DMS 273 treated with DMSO at 0.1 percent for 48 hours (cell line): Measurements from ENCODE around the gene PRR13.
A peak's percentile ranks its signal among the peaks of the same experiment; 100 is the strongest.
"Not testable (repeated sequence)": the region's sequence is repeated elsewhere in the genome, so short reads cannot be mapped to it uniquely, and the experiment has no call there.

Experiments
- DNase-seq: peaks from one replicate; lab custom pipeline; 2025; lab: John Stamatoyannopoulos, UW

Gene PRR13

GRCh38 chr12:53439582-53439981 lies 2.0 kb upstream of the PRR13 start:
- not testable (repeated sequence) for DNase-seq

DNA sequence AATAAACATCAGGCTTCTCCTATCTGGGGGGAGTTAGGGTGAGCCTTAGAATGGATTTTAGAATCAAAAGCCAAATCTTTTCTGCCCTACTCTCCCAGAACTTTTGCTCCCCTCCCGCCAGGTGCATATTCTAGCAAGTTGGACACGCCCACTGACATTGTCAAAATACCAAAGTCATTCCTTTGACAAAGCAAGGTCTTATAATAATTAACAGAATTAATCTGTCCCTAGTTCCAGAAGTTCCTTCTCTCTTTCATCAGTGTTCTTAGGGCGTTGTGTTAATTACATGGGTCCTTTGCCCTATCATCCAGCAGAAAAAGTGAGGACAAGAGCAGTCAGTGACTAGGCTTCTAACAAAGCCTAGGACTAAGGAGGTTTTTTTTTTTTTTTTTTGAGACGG lies 2.4 kb downstream of the PRR13 start:
- no peak for DNase-seq

DNA sequence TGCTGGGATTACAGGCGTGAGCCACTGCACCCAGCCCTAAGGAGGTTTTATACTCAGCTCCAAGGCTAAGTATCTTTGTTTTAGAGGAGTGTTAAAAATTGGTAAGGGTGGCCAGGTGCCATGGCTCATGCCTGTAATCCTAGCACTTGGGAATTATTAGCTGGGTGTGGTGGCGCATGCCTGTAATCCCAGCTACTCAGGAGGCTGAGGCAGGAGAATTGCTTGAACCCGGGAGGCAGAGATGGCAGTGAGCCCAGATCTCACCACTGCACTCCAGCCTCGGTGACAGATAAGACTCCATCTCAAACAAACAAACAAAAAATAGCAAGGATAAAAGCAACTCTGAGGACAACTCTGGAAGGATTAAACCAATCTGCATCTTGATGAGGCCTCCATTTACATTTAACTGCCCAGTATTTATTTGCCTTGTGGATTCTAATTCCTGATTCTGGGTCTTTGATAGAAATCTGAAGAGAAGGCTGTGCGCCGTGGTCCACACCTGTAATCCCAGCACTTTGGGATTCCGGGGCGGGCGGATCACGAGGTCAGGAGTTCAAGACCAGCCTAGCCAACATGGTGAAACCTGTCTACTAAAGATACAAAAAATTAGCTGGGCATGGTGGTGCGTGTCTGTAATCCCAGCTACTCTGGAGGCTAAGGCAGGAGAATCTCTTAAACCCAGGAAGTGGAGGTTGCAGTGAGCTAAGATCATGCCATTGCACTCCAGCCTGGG lies 3.2 kb downstream of the PRR13 start:
- not testable (repeated sequence) for DNase-seq

GRCh38 chr12:53450936-53451335 lies 9.4 kb downstream of the PRR13 start:
- DNase-seq = no peak

- DNase-seq = peak; percentile 95
Measured at GRCh38 chr12:53451661-53452158, 10.2 kb downstream of the PRR13 start, which contains the start of gene PCBP2. PCBP2 (plus strand) TSS chr12:53452102; CDS start chr12:53454801, 2,699 bp downstream.

- DNase-seq = no peak
Measured at GRCh38 chr12:53452159-53453077, 10.9 kb downstream of the PRR13 start.

- no peak for DNase-seq
Measured at GRCh38 chr12:53453953-53454640, 12.6 kb downstream of the PRR13 start.

DNA sequence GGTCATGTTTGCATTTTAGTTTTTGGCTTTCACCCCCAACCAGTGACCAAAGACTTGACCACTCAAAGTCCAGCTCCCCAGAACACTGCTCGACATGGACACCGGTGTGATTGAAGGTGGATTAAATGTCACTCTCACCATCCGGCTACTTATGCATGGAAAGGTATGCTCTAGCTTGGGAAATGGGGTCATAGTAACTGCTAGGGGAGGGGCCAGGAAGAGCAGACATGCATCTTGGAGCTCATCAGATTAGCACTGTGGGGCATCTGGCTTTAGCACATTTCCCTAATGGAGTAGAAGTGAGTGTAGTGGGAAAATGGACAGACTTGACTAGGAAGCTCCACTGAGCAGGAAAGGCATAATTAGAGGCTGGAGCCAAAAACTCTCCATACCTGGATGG lies 13.2 kb downstream of the PRR13 start:
- no peak for DNase-seq

GRCh38 chr12:53456654-53457366 lies 15.3 kb downstream of the PRR13 start:
- no peak for DNase-seq

DNA sequence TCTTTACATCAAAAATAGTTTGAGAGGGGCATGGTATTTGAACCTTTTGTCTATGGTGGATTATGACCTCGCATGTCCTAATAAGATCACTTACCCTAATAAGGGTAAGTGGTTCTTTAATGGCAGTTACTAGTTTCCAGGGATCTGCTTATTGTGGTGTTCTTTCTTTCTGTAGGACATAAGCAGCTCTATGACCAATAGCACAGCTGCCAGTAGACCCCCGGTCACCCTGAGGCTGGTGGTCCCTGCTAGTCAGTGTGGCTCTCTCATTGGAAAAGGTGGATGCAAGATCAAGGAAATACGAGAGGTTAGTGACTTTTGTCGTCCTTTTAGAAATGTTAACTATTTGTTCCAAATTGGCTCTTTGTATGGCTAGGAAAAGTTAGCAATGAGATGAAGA lies 17.6 kb downstream of the PRR13 start:
- DNase-seq = no peak

GRCh38 chr12:53461059-53461458 lies 19.5 kb downstream of the PRR13 start:
- no peak for DNase-seq

- DNase-seq = no peak
Measured at GRCh38 chr12:53461591-53461990, 20.1 kb downstream of the PRR13 start.

DNA sequence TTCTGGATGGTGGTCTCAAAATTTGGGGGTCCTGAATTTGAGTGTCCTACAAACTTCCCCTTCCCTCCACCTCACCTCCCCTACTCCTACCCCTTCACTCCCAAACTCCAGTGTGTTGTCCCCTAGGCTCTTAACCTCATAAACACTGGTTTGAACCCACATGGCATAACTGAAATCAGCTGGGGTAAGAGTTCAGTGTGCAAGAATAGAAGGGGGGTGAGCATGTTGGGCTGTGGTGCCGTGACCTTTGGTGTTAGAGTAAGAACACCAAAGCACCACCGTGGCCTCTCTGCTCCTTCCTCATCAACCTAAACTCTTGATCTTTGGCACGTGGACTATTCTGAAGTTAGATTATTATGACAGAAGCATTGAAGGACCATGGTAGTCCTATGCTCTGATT lies 21.4 kb downstream of the PRR13 start:
- DNase-seq = no peak

DNA sequence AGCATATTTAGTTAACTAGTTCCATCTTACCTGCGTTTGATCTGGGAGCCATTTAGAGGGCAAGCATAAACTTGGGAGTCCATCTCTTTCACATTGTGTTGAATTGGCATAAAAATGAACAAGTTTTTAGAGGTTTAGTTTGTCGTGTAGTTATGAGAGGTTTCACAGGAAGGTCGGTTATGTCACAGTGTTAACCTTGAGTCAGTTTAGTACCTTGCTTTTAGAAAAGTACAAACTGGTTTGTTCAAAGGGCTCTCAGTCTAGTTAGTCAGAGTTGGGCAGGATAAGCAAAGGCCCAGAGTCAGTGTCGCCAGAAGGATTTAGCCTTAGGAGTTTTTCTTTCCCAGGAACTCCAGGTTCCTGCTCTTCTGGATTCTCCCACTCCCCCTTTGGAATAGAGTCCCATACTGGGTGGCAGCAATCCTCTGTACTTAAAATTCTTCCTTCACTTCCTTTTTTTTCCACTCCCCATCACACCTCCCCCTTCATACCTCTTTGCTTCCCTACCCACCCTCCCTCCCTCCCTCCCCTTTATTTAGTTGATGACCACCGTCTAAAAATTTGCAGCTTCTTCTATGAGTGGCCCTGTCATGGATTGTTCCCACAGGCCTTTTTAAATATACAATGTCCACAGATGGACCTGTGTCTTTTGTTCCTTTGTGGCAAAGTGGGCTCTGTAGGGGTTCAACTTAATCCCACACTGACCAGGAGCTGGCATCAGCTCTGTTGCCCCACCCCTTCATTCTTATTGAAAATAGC lies 22.4 kb downstream of the PRR13 start:
- no peak for DNase-seq

DNA sequence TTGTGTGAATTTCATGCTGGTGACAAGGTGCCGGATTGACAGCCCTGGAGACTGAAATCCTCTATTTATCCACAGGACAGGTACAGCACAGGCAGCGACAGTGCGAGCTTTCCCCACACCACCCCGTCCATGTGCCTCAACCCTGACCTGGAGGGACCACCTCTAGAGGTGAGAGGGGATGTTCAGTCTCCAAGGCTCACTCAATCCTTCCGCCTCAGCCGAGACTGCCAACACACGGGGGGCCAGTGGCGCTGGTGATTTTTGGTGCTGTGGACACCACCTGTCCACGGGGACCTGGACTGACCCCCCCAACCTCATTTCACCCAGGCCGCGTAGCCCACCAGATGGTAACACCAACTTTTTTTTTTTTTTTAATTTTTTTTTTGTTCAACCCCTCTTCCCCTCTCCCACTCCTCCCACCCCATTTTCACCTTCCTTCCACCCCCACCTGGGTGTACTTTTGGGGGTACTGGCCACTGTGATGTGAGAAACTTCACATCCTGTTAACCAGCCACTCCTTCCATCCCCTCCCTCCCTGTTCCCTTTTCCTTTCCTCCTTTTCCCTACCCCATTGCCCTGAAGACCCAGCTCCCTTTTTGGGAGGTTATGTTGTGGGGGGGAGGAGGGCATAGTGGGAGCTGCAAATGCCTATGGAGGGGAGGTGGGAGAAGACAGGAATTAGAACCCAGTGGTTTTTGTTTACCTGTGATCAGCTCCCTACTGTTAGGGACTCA lies 23.3 kb downstream of the PRR13 start:
- DNase-seq = no peak

- no peak for DNase-seq
Measured at GRCh38 chr12:53465679-53466078, 24.1 kb downstream of the PRR13 start.

DNA sequence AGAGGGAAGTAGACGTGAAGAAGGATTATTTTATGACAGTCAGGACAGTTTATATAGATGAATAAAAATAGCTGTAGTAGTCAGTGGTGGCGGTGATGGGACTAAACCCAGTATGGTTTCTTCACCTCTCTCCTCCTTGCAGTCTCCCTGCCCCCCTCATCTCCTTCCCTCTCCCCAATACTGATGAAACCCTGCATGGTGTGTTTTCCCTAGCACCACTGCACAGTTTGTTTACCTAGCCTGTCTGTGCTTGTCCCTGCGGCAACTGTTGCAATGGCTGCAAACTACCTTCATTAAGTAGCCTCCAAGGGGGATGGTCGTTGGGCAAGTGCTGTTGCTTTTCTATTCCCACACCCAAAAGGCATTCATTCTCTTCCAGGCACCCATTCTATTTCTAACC lies 25.1 kb downstream of the PRR13 start:
- no peak for DNase-seq

- no peak for DNase-seq
Measured at GRCh38 chr12:53467082-53467481, 25.5 kb downstream of the PRR13 start.

DNA sequence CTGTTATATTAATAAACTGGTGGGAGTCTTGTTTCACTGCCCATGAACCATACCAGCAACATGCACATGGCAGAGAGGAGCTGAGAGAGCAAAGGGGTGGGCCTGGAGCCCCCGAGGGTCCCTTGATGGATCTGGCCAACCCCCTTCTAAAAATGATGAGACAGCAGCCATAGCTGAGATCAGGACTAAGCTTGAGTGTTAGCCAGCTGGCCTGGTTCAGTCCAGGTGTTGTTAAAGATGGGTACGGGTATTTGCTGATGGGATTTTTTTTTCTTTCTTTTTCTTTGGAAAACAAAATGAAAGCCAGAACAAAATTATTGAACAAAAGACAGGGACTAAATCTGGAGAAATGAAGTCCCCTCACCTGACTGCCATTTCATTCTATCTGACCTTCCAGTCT lies 26.3 kb downstream of the PRR13 start:
- DNase-seq = no peak

DNA sequence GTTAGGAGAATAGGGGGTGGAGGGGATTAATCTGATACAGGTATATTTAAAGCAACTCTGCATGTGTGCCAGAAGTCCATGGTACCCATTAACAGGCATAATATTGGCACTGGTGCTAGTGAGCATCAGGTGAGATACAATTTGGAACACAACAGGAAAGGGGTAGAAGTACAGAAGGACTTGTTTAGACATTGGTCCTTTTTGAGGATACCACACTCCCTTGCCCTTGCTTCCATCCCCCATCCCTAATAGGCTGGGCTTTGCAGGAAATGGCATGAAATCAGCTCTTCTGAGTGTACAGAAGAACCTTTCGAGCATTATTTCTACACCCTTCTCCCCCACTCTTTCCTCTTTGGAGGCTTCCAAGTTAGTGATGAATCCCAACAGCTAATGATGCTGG lies 26.7 kb downstream of the PRR13 start:
- DNase-seq = no peak
